ENCODE measurements around the gene USH1G. TPM values are rescaled to one million over a fixed set of nuclear protein-coding genes. Genes with fewer than 3 reads are reported as not detected.

The USH1G gene
- total and polyA plus RNA-seq, 2 of the 13 experiments (the other 11 are each of a cell fraction or from before 2014, with no cell fraction given) = 0.04 TPM; not detected in 1

- TF ChIP-seq ZNF646 (CRISPR knock-in tag; IDR thresholded peaks at IDR 0.05) (no peak), IRF1 (CRISPR knock-in tag; IDR thresholded peaks at IDR 0.05; ENCODE audit: low read depth) (no peak)
Measured at GRCh38 chr17:74917430-74917829, 5.6 kb downstream of the USH1G start (continued).

DNA sequence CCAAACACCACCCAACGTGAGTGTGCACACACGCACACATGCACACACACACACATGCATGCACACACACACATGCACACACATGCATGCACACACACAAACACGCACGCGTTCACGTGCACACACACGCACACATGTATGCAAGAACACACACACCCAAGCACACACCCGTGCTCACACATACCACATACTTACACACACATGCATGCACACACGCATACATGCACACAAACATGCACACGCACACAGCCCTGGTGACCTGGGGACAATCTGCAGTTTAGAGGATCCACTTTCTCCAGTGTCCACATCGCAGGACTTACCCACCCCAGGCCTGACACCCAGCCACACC is 6.2 kb downstream of the USH1G start:
- TF ChIP-seq ZNF207 (IDR thresholded peaks at IDR 0.05; ENCODE audit: borderline replicate concordance) = 0 out of 2 replicates have a peak, but pooled peaks have one; percentile 39
- 0 out of 2 replicates have a peak, but pooled peaks have one; percentile 10 for TF ChIP-seq SKIL (CRISPR knock-in tag; IDR thresholded peaks at IDR 0.05; ENCODE audit: borderline replicate concordance)
- TF ChIP-seq, protein P1, sequence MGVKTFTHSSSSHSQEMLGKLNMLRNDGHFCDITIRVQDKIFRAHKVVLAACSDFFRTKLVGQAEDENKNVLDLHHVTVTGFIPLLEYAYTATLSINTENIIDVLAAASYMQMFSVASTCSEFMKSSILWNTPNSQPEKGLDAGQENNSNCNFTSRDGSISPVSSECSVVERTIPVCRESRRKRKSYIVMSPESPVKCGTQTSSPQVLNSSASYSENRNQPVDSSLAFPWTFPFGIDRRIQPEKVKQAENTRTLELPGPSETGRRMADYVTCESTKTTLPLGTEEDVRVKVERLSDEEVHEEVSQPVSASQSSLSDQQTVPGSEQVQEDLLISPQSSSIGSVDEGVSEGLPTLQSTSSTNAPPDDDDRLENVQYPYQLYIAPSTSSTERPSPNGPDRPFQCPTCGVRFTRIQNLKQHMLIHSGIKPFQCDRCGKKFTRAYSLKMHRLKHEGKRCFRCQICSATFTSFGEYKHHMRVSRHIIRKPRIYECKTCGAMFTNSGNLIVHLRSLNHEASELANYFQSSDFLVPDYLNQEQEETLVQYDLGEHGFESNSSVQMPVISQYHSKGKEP (CRISPR knock-in tag; IDR thresholded peaks at IDR 0.05) = no peak
- TF ChIP-seq, protein P2, sequence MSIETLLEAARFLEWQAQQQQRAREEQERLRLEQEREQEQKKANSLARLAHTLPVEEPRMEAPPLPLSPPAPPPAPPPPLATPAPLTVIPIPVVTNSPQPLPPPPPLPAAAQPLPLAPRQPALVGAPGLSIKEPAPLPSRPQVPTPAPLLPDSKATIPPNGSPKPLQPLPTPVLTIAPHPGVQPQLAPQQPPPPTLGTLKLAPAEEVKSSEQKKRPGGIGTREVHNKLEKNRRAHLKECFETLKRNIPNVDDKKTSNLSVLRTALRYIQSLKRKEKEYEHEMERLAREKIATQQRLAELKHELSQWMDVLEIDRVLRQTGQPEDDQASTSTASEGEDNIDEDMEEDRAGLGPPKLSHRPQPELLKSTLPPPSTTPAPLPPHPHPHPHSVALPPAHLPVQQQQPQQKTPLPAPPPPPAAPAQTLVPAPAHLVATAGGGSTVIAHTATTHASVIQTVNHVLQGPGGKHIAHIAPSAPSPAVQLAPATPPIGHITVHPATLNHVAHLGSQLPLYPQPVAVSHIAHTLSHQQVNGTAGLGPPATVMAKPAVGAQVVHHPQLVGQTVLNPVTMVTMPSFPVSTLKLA (IDR thresholded peaks at IDR 0.05) = peak; percentile 84
- no peak for TF ChIP-seq MTF1 (CRISPR knock-in tag; IDR thresholded peaks at IDR 0.05)
- TF ChIP-seq NBN (conservative IDR thresholded peaks at IDR 0.05) = 0 out of 2 replicates have a peak, but pooled peaks have one; percentile 68
- FAIRE-seq (peak; percentile 56), DNase-seq (ENCODE audit: low spot score) (no peak), ATAC-seq (no peak)
- Histone ChIP-seq H3K4me2 (ENCODE audit: low read depth, low read length) (no peak overlapping the region), H3K4me3 (replicated peaks in 1 of 3; ENCODE audit: insufficient read depth in 1 of 3, low read depth in 2 of 3, low read length in 3 of 3) (no peak overlapping the region), H3K27ac (ENCODE audit: extremely low read length, insufficient read depth, low read length) (no peak overlapping the region), H2AFZ (ENCODE audit: low read length) (no peak overlapping the region), H3K9me3 (ENCODE audit: low read length) (no peaks in the 10 kb centered on the region), H4K20me1 (ENCODE audit: insufficient read depth, low read length) (no peaks in the 10 kb centered on the region), H3K27me3 (ENCODE audit: control insufficient read depth in 1 of 2, insufficient read depth in 2 of 2, low read length in 2 of 2) (peaks cover 8 to 46% of the 10 kb centered on the region in 2 experiments), H3K36me3 (replicated peaks in 1 of 2; ENCODE audit: control insufficient read depth in 1 of 2, insufficient read depth in 2 of 2, low read length in 2 of 2) (no peaks in the 10 kb centered on the region), H3K79me2 (ENCODE audit: insufficient read depth, low read length) (no peaks in the 10 kb centered on the region), H3K9ac (ENCODE audit: insufficient read depth, low read depth, low read length) (no peak overlapping the region), H3K4me1 (ENCODE audit: insufficient read depth, low read length) (peaks cover 29% of the 10 kb centered on the region)
- CTCF ChIA-PET (ENCODE audit: low intra/inter-chr PET ratio, low total read pairs) = no interaction called here
- POLR2A ChIA-PET = interaction anchor here (1.0 kb wide), 1 partner anchor 44 kb away, joined by 3 read pairs; the partner anchor contains the start of gene FDXR
- intact Hi-C loops (cut with micrococcal nuclease; ENCODE audit: unreplicated experiment) = no loop called here
- 64% methylated on average over 11 of the region's 11 CpGs for WGBS (ENCODE audit: low lambda C conversion rate)
- BruUV-seq (replicated peaks) = no TSS peak
- in situ Hi-C loops (cut with HindIII; ENCODE audit: extremely low pct_ligation_motif_present, low pct_unique_long_range_greater_than_20kb) = loop anchor here (5.0 kb wide), 1 partner anchor 90 kb away; no protein-coding TSS in a partner anchor

Data from HepG2 (cell line).